Fibroblast of the conjunctiva (primary cell): ENCODE measurements around the gene CYP51A1.
"Not testable (repeated sequence)": the region's sequence is repeated elsewhere in the genome, so short reads cannot be mapped to it uniquely, and the experiment has no call there.

Source experiments
- DNase-seq: peaks from one replicate; pipeline ENCODE4 v3.0.0-alpha.2; 2010; ENCODE audit warnings: low read depth

Gene CYP51A1

GRCh38 chr7:92134271-92135051 is at the start of gene CYP51A1:
TSS of gene CYP51A1 (minus strand) at chr7:92134477. CDS start at chr7:92134364, 113 bp downstream.
- DNase-seq = peak; percentile 76

DNA sequence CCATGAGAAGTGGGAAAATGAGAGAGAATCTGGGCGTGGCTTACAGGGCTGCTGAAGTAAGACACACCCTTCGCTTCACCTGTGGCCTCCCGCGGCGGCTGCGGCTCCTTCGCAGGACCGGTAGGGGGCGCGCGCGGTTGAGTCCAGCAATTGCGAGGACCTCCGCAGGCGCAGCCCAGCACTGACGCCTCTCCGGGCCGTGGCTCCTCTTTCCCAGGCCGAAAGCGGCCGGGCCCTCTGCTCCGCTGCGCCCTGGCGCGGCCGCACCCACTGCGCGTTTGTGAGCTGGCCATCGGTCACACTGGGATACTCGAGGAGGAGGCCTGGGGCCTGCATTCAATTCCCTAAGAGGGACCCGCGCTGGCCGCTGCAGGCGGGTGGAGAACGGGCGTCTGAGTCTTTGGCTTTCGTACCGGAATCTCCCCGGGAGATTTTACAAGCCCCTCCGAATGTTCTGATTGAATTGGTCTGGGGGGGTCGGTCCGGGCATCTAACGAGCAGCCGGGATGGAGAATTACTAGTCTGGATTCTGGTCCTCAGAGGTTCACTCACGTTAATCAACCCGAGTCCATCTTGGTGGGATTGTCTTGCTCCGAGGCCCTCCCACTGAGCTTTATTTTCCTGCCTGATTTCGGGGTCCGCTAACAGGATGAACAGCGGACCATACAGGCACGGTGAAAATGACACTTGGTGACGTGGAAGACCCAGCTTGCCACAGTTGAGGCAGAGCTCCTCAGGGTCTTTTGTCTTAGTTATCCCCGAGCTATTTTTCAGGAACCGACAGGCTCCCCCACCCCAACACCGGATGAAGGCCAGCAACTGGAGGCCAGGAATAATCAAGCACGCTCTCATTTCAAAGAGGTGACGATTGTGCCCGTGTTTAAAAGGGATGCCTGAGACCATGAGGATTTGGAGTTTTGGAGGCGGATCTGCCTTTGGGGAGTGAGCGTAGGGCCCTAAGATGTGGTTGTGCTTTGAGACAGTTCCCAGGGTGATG is 44.9 kb upstream of the CYP51A1 start, which contains the start of gene LRRD1:
LRRD1 (minus strand) TSS at position 215 of the 997 bp plus-strand sequence. CDS start 13,940 bp downstream, outside the sequence.
- DNase-seq = peak; percentile 77

GRCh38 chr7:92177362-92177761 is 43.1 kb upstream of the CYP51A1 start:
- DNase-seq = no peak

- DNase-seq = not testable (repeated sequence)
Measured at GRCh38 chr7:92169529-92169928, 35.3 kb upstream of the CYP51A1 start.

DNA sequence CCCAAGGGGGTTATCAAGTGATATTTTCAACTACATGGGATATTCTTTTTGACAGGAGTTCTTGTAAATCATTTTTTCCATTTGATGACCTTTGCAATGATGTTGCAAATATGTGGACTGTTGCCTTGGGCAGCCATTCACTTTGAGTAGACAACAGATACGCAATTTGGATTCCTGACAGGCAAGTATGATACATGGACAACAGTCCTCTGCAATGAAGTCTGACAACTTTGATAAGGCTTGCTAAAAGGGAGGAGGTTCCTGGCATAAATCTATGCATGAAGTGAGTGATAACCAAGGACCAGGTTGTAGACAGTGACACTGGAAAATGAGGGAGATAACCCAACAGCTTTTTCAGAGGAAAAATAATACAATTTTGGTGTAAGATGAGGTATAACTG is 27.0 kb upstream of the CYP51A1 start:
- DNase-seq = no peak

DNA sequence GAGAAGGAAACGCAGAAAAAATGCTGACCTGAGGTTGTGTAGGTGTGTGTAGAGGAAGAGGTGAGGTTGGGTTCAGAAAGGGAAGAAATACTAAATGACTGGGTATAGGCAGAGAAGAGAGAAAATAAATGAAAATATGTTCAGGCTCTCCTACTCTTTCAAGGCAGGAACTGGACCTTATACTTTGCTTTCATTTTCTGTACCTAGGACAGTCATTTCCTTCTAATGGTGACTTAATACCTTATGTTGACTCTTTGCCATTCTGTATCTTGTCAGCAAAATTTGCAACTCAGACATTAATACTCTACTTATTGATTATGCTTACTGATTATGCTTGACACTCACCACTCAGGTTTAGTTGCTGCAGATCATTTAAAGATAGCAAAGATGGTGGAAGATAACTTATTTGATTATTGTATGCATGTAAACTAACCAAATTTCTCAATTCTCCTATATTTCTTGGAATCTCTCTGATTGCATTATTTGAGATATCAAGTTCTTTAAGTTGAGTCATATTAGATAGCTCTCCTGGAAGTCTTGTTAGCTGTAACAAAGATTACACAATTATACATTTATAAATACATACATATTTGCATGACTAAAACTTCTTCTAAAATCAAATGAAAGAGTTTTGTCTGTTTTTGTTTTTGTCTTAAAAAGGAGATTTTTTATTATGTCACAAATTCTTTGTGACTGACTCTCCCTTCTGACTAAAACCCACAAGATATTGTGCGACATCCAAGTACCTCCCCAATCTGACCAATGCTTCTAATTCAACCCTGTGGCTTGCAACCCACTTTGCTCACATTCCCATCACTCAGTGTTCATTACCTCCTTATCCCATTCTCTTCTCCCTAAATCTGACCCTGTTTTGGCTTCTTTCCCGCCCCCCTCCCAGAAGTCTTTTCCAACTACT is 24.6 kb upstream of the CYP51A1 start:
- peak; percentile 47 for DNase-seq

- DNase-seq = no peak
Measured at GRCh38 chr7:92156990-92157389, 22.7 kb upstream of the CYP51A1 start.

- no peak for DNase-seq
Measured at GRCh38 chr7:92155108-92155739, 20.9 kb upstream of the CYP51A1 start.

GRCh38 chr7:92150450-92151017 is 16.3 kb upstream of the CYP51A1 start:
- DNase-seq = no peak

GRCh38 chr7:92149736-92150239 is 15.5 kb upstream of the CYP51A1 start:
- DNase-seq = no peak

- not testable (repeated sequence) for DNase-seq
Measured at GRCh38 chr7:92143192-92143880, 9.1 kb upstream of the CYP51A1 start.

DNA sequence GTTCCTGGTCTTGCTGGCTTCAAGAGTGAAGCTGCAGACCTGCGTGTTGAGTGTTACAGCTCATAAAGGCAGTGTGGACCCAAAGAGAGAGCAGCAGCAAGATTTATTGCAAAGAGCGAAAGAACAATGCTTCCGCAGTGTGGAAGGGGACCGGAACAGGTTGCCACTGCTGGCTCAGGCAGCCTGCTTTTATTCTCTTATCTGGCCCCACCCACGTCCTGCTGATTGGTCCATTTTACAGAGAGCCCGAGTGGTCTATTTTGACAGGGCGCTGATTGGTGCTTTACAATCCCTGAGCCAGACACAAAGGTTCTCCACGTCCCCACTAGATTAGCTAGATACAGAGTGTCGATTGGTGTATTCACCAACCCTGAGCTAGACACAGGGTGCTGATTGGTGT is 8.5 kb upstream of the CYP51A1 start:
- DNase-seq = not testable (repeated sequence)

DNA sequence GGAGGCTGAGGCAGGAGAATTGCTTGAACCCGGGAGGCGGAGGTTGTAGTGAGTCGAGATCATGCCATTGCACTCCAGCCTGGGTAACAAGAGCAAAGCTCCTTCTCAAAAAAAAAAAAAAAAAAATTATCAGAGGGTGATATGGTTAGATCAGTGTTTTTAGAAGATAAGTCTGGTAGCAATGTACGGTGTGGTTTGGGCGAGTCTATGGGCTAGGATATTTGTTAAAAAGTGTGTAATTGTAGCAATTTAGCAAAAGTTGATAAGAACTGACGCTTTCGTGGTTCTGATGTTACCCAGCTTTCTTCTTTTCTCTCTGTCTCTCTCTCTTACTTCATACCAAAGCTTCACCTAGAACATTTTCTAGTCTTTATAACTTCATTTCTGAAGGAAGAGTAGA is 6.9 kb upstream of the CYP51A1 start:
- no peak for DNase-seq

GRCh38 chr7:92137557-92137956 is 3.3 kb upstream of the CYP51A1 start:
- no peak for DNase-seq

DNA sequence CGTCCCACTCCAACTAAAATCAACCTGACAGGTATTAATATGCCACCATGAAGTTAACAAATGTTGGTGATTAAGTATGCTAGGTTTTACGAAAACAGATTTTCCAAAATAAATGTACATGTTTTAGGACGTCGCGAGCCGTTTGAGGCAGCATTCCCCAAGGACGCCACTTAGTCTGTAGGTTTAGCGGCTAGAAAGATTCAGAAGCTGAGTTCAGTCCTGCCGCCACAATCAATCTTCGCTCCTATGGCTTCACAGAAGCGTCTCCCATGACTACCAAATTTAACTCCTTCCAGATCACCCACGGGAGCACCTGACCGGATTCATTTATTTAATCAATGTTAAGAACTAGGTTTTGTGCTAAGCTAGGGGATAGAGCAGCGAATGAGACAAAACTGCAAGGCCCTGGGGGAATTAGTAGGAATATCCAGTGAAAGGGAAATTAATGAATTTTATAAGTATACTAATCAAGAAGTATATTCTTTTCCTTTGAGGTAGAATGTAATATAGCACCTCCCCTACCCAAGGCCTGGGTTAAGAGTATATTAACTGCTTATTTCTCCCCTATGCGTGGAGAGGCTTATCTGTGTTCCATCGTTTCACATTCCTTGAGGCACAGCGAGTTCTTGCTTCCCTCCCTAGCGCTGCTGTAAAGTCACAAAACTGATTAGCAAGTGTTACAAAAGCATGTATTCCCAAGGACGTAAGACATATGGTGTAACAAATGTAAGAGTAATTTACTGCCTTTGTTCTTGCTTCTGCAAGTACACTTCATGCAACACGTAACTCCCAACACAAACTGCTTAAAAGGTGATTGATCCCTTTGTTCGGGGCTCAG is 994 bp upstream of the CYP51A1 start:
- no peak for DNase-seq

DNA sequence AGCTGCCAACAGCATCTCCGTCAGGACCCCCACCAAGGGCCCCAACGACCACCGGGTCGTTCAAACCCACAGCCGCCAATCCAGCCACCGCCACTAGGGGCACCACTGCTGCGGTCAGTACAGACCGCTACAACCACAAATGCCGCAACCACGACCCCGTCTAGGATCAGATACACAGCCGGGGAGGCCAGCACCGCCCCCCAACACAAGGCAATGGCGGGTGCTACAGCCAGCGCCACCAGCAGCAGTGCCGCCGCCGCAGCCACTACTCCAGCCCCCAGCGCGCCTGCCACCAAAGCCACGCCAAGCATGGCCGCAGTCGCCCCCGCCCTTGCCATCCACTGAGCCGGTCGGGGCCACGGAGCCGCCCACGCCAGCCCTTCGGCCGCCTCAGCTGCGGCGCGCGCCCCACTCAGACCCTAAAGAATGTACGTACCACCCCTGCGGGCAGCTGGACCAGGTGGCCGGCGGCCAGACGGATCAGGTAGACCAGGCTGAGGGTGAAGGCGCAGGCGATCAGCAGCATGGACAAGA is 473 bp downstream of the CYP51A1 start:
- DNase-seq = peak; percentile 39

- no peak for DNase-seq
Measured at GRCh38 chr7:92133133-92133736, 1.0 kb downstream of the CYP51A1 start.

- no peak for DNase-seq
Measured at GRCh38 chr7:92131764-92132330, 2.4 kb downstream of the CYP51A1 start.
